Activated CD4-positive, alpha-beta memory T cell treated with anti-CD3 and anti-CD28 coated beads for 36 hours (primary cell): ENCODE data around the gene ATP8B3. TPM values are rescaled to one million over a fixed set of nuclear protein-coding genes. Genes with fewer than 3 reads are reported as not detected.

ENCODE experiments used
- CTCF ChIA-PET: fragments of 350-600 bp; sonication (Branson Sonifier 250); formaldehyde crosslinking; loops from one replicate; lab custom pipeline; 2021; ENCODE audit warnings: antibody characterized with exemption, inconsistent platforms; lab: Charles Lee
- POLR2A ChIA-PET: fragments of 350-600 bp; sonication (Branson Sonifier 250); formaldehyde crosslinking; loops from one replicate; lab custom pipeline; 2021; ENCODE audit warnings: antibody characterized with exemption; lab: Charles Lee
- DNase-seq: peaks from one replicate; pipeline ENCODE4 v3.0.0-alpha.2; 2020
- H3K27ac Mint-ChIP-seq: one replicate; pipeline ENCODE4 v1.8.0; 2021; ENCODE audit warnings: mixed read lengths
- H3K27me3 Mint-ChIP-seq: one replicate; pipeline ENCODE4 v1.8.0; 2021; ENCODE audit warnings: mixed read lengths
- H3K36me3 Mint-ChIP-seq: one replicate; pipeline ENCODE4 v1.8.0; 2021; ENCODE audit warnings: mixed read lengths
- H3K4me1 Mint-ChIP-seq: one replicate; pipeline ENCODE4 v1.8.0; 2021; ENCODE audit warnings: low read depth, mixed read lengths
- H3K4me3 Mint-ChIP-seq: one replicate; pipeline ENCODE4 v1.8.0; 2021; ENCODE audit warnings: mild to moderate bottlenecking, mixed read lengths
- H3K9me3 Mint-ChIP-seq: one replicate; pipeline ENCODE4 v1.8.0; 2021; ENCODE audit warnings: mixed read lengths
- intact Hi-C: fragments of 100-400 bp; cut with micrococcal nuclease; formaldehyde crosslinking; loops from one replicate; pipeline ENCODE4 v1.15.1; 2023
- total RNA-seq, 2 experiments: library from RNA; stranded (reverse); gene quantifications; one replicate each; pipeline ENCODE4 v1.2.3, GENCODE V29; 2021

The ATP8B3 gene
- total RNA-seq, 2 experiments from 2014 or later, result 9.6 to 10.0 TPM

DNA sequence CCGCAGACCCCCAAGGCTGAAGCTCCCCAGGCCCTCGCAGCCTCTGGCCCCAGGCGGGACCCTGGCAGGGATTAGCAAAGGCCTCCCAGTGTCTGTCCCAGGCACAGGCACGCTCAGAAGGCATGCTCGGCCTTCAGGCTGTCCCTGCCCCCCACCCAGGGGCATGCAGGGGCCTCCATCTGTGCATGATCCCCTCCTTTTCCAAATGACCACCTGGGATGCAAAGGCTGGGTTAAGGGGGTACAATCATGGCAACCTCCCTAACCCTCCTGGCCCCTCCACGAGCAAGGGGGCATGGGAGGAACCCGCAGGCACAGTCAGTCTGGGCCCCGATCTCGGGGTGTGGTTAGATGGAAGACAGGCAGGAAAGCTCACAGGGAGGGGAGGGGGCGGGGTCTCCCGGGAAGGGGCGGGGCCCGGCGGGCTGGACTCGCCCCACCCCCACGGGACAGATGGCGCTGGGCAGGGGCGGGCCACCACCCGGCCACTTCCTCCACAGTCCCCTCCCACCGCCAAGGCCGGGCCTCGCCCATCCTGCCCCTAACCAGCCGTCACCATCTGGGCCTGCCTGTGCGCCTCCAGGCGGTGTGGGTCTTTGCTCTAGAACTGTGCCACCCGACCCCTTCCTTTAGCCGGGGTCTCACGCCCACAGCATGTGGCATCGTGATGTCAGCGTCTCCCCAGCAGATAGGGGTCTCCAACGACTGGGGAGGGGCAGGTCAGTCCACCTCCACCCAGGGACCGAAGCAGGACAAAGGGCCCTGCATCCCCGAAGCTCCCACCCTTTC lies 43.2 kb upstream of the ATP8B3 start:
- H3K36me3 Mint-ChIP-seq, result peaks cover 4% of the 10 kb centered on the region
- H3K27ac Mint-ChIP-seq, result peak overlapping the region; percentile 91
- ChIA-PET POLR2A (interaction anchor here (0.6 to 1.7 kb wide), 2 partner anchors 48 to 263 kb away, joined by 3 read pairs; partner anchors contain the start of gene MBD3), CTCF (interaction anchor here (1.5 to 3.0 kb wide), 3 partner anchors 10 to 29 kb away, joined by 6 to 14 read pairs (median 9); no protein-coding TSS in a partner anchor)
- DNase-seq, result peak; percentile 95
- H3K4me3 Mint-ChIP-seq, result peak overlapping the region; percentile 80
- H3K27me3 Mint-ChIP-seq, result no peaks in the 10 kb centered on the region
- H3K4me1 Mint-ChIP-seq, result peaks cover 49% of the 10 kb centered on the region
- H3K9me3 Mint-ChIP-seq, result no peaks in the 10 kb centered on the region
- intact Hi-C loops, result no loop called here

GRCh38 chr19:1854542-1855039 lies 42.5 kb upstream of the ATP8B3 start:
- ChIA-PET POLR2A (no interaction called here), CTCF (interaction anchor here (1.5 to 3.0 kb wide), 3 partner anchors 10 to 28 kb away, joined by 6 to 14 read pairs (median 9); no protein-coding TSS in a partner anchor)
- Mint-ChIP-seq H3K27me3 (no peaks in the 10 kb centered on the region), H3K9me3 (no peaks in the 10 kb centered on the region), H3K27ac (peak overlapping the region; percentile 91), H3K4me1 (peaks cover 48% of the 10 kb centered on the region), H3K36me3 (peaks cover 4% of the 10 kb centered on the region), H3K4me3 (peak overlapping the region; percentile 12)
- DNase-seq, result no peak
- intact Hi-C loops, result no loop called here

GRCh38 chr19:1854039-1854541 lies 42.0 kb upstream of the ATP8B3 start:
- Mint-ChIP-seq H3K36me3 (peaks cover 4% of the 10 kb centered on the region), H3K4me3 (no peak overlapping the region), H3K4me1 (peaks cover 44% of the 10 kb centered on the region), H3K9me3 (no peaks in the 10 kb centered on the region), H3K27ac (no peak overlapping the region), H3K27me3 (no peaks in the 10 kb centered on the region)
- DNase-seq, result no peak
- ChIA-PET CTCF (interaction anchor here (0.6 to 3.0 kb wide), 5 partner anchors 11 to 285 kb away, joined by 3 to 14 read pairs (median 9); no protein-coding TSS in a partner anchor), POLR2A (no interaction called here)
- intact Hi-C loops, result no loop called here

DNA sequence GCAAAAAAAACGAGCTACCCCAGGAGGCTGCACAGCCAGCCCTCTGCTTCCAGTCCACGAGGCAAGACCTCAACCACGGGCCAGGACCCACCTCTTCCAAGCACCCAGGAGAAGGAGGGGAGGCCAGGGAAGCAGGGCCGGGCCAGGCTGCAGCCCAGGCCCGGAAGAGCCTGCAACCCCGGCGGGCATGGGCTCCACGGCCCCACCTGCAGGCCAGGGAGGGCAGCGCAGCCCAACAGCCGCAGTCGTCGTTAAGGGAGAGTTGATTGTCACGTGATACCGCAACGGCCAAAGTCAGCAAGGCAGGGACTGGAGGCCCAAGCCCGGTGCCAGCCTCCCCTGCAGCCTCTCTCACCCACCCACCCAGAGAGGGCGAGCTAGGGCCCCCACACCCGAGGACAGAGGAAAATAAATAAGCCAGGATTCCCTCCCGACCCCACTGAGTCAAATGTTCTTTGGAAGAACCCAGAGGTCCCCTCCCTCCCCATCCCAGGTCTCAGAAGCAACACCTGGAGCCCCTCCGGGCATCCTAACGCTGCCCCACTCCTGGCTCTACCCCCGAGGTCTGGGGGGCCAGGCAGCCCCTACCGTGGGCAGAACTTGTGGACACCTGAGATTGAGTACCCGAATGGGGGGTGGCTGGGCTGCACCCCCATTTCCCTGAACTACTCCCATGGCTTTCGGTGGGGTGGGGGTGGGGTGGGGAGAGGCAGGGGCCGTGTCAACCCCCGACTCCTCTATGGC lies 41.4 kb upstream of the ATP8B3 start:
- H3K4me1 Mint-ChIP-seq, result peaks cover 44% of the 10 kb centered on the region

GRCh38 chr19:1852581-1853128 lies 40.6 kb upstream of the ATP8B3 start:
- peak overlapping the region; percentile 80 for H3K27ac Mint-ChIP-seq
- DNase-seq, result no peak
- POLR2A ChIA-PET, result no interaction called here
- H3K4me3 Mint-ChIP-seq, result peak overlapping the region; percentile 26
- intact Hi-C loops, result no loop called here
- H3K36me3 Mint-ChIP-seq, result peaks cover 4% of the 10 kb centered on the region
- H3K27me3 Mint-ChIP-seq, result no peaks in the 10 kb centered on the region
- no peaks in the 10 kb centered on the region for H3K9me3 Mint-ChIP-seq
- CTCF ChIA-PET, result interaction anchor here (0.6 to 2.8 kb wide), 3 partner anchors 14 to 245 kb away, joined by 3 to 14 read pairs (median 3); no protein-coding TSS in a partner anchor
- H3K4me1 Mint-ChIP-seq, result peaks cover 40% of the 10 kb centered on the region

More for the DNA sequence above, 41.4 kb upstream of the ATP8B3 start:
- DNase-seq, result peak; percentile 93
- Mint-ChIP-seq H3K27ac (peak overlapping the region; percentile 80), H3K36me3 (peaks cover 4% of the 10 kb centered on the region), H3K9me3 (no peaks in the 10 kb centered on the region), H3K4me3 (peak overlapping the region; percentile 32), H3K27me3 (no peaks in the 10 kb centered on the region)
- intact Hi-C loops, result no loop called here
- POLR2A ChIA-PET, result no interaction called here
- CTCF ChIA-PET, result interaction anchor here (0.6 to 2.8 kb wide), 4 partner anchors 15 to 284 kb away, joined by 3 to 14 read pairs (median 3); no protein-coding TSS in a partner anchor

DNA sequence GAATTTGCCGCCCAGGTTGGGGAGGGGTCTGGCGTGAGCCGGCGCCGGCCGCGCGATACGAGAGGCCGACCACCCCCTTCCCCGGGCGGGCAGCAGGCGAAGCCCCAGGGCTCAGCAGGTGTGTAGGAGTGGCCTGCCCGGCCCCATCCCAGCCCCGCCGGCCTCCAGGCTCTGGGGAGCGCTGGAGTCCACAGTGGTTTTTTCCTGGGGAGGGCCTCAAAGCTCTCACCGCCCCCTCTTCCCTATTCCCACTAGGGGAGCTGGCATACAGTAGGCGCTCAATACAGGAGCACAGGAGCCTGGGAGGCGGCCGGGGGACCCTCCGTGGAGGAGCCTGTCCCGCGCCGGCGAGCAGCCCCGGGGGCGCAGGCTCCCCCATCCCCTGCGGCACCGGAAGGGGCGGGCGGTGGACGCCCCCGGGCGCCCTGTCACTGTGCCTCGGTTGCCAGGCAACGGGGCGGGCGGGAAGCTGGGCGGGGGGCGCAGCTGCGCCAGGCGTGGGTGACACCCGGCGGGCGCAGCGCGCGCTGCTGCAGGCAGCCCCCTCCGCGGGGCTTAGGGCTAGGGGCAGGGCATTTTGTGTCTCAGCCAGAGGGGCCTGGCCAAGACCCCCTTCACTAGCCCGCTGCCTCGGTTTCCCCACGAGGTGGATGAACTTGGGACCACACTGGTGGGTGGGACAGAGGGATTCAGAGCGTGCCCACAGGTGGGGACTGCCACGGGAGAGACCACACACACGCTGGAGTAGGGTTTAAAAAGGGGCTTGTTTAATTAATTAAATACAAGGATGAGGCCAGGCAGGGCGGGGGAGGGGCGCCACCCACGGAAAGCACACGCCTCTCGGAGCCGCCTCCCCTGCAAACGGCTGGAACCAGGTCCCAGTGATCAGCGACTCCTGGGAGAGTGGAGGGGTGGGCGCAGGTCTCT lies 39.8 kb upstream of the ATP8B3 start:
- H3K4me1 Mint-ChIP-seq, result peaks cover 46% of the 10 kb centered on the region
- intact Hi-C loops, result no loop called here
- no peaks in the 10 kb centered on the region for H3K9me3 Mint-ChIP-seq
- peak overlapping the region; percentile 42 for H3K27ac Mint-ChIP-seq
- H3K4me3 Mint-ChIP-seq, result peak overlapping the region; percentile 26
- ChIA-PET CTCF (interaction anchor here (2.8 kb wide), 1 partner anchor 13 kb away, joined by 14 read pairs; no protein-coding TSS in a partner anchor), POLR2A (no interaction called here)
- peak; percentile 65 for DNase-seq
- H3K27me3 Mint-ChIP-seq, result no peaks in the 10 kb centered on the region
- peaks cover 9% of the 10 kb centered on the region for H3K36me3 Mint-ChIP-seq

DNA sequence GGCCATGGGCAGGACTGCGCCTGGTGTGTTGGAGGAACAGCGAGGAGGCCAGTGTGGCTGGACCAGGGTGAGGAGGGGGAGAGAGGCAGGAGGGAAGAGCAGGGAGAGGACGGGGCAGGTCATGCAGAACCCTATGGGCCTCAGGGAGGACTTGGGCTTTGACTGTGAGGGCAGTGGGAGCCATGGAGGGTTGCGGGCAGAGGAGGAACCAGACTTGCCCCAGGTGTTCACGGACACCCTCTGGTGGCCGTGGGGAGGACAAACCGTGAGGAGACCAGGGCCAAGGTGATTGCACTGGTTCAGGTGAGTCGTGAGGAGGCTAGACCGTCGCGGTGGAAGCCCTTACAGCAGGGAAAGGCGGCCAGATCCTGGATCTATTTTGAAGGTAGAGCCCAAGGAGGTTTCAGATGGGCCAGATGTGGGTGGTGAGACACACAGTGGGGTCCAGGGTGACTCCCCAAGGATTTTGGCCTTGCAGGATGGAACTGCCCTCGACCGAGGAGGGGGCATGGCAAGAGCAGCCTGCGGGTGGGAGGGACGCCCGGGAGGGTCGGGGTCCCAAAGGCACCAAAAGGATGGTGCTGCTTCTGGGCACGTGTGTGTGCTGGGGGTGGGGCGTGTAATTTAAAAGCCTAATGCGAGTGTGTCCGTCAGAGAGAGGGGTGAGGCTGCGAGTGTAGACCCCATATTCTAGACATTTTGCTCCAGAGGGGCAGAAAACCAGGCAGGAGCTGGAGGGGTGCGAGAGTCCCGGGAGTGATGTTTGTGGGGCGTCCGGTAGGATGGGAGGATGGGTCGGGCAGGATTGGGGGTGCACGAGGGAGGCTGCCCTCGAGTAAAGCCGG lies 39.0 kb upstream of the ATP8B3 start:
- Mint-ChIP-seq H3K27ac (peak overlapping the region; percentile 57), H3K4me3 (no peak overlapping the region), H3K4me1 (peaks cover 55% of the 10 kb centered on the region), H3K9me3 (no peaks in the 10 kb centered on the region), H3K27me3 (no peaks in the 10 kb centered on the region), H3K36me3 (peaks cover 9% of the 10 kb centered on the region)
- intact Hi-C loops, result no loop called here
- CTCF ChIA-PET, result interaction anchor here (2.8 kb wide), 1 partner anchor 12 kb away, joined by 14 read pairs; no protein-coding TSS in a partner anchor
- no peak for DNase-seq
- POLR2A ChIA-PET, result no interaction called here

GRCh38 chr19:1849886-1850398 lies 37.9 kb upstream of the ATP8B3 start:
- H3K9me3 Mint-ChIP-seq, result no peaks in the 10 kb centered on the region
- ChIA-PET CTCF (interaction anchor here (1.3 to 2.1 kb wide), 6 partner anchors 9 to 48 kb away, joined by 4 to 19 read pairs (median 6); no protein-coding TSS in a partner anchor), POLR2A (no interaction called here)
- peaks cover 57% of the 10 kb centered on the region for H3K4me1 Mint-ChIP-seq
- H3K36me3 Mint-ChIP-seq, result peaks cover 9% of the 10 kb centered on the region
- intact Hi-C loops, result no loop called here
- peak overlapping the region; percentile 26 for H3K27ac Mint-ChIP-seq
- H3K27me3 Mint-ChIP-seq, result no peaks in the 10 kb centered on the region
- no peak for DNase-seq
- no peak overlapping the region for H3K4me3 Mint-ChIP-seq

GRCh38 chr19:1849132-1849474 lies 37.0 kb upstream of the ATP8B3 start:
- Mint-ChIP-seq H3K4me1 (peaks cover 58% of the 10 kb centered on the region), H3K4me3 (no peak overlapping the region), H3K36me3 (peaks cover 9% of the 10 kb centered on the region), H3K27me3 (no peaks in the 10 kb centered on the region), H3K27ac (peak overlapping the region; percentile 86), H3K9me3 (no peaks in the 10 kb centered on the region)
- intact Hi-C loops, result no loop called here
- ChIA-PET POLR2A (no interaction called here), CTCF (interaction anchor here (0.9 to 2.1 kb wide), 7 partner anchors 9 to 96 kb away, joined by 4 to 19 read pairs (median 5); no protein-coding TSS in a partner anchor)
- no peak for DNase-seq
